ENCODE measurements around the gene BRF1. TPM values are rescaled to one million over a fixed set of nuclear protein-coding genes. Genes with fewer than 3 reads are reported as not detected.

BRF1 gene
- total and polyA plus RNA-seq, 2 of the 8 experiments (the other 6 are each of a cell fraction or from before 2014, with no cell fraction given), result 7.7 to 18.3 TPM

- no peak overlapping the region for H3K9ac ChIP-seq (replicated peaks in 1 of 4; ENCODE audit: extremely low read depth in 1 of 4, low read depth in 3 of 4, low read length in 3 of 4)
- FAIRE-seq (no peak), DNase-seq (ENCODE audit: low read depth in 1 of 2, low spot score in 2 of 2) (no peak)
- H2AFZ ChIP-seq (ENCODE audit: low read length), result no peak overlapping the region
- no peak overlapping the region for H2BK12ac ChIP-seq (ENCODE audit: low read depth, low read length)
- no peak overlapping the region for H3K14ac ChIP-seq (ENCODE audit: insufficient read length)
- 91% methylated on average over 8 of the region's 12 CpGs; no CpG with 5 or more reads in 1 of the 2 experiments for WGBS, 2 experiments (ENCODE audit: extremely low coverage in 1 of 2, insufficient coverage in 1 of 2, insufficient read length in 1 of 2, insufficient replicate concordance in 2 of 2, low coverage in 1 of 2, low lambda C conversion rate in 2 of 2, missing lambda C conversion rate in 1 of 2)
- no peaks in the 10 kb centered on the region for H3K36me3 ChIP-seq (ENCODE audit: control insufficient read depth in 2 of 4, insufficient read depth in 4 of 4, low read length in 3 of 4)
- H4K8ac ChIP-seq (ENCODE audit: extremely low read depth, insufficient read depth, low read length), result no peak overlapping the region
- no peak overlapping the region; the same call in 1 of the 2 replicates for H3K18ac ChIP-seq (ENCODE audit: extremely low read depth, low read length)
- H3K4me3 ChIP-seq (ENCODE audit: extremely low read depth in 1 of 4, insufficient read depth in 2 of 4, low read depth in 3 of 4, low read length in 4 of 4), result no peak overlapping the region
- H4K5ac ChIP-seq (ENCODE audit: insufficient read length, low read depth, low read length), result no peak overlapping the region
- H3K27me3 ChIP-seq (replicated peaks in 1 of 4; ENCODE audit: control insufficient read depth in 3 of 4, extremely low read depth in 1 of 4, insufficient read depth in 3 of 4, low read length in 3 of 4), result no peaks in the 10 kb centered on the region; a peak in 1 of 7 replicates
- H3K23ac ChIP-seq (ENCODE audit: insufficient read length), result no peak overlapping the region
- no peak overlapping the region for H3K4me2 ChIP-seq (ENCODE audit: insufficient read depth in 1 of 2, low read depth in 2 of 2, low read length in 2 of 2)
- TF ChIP-seq, protein P1, sequence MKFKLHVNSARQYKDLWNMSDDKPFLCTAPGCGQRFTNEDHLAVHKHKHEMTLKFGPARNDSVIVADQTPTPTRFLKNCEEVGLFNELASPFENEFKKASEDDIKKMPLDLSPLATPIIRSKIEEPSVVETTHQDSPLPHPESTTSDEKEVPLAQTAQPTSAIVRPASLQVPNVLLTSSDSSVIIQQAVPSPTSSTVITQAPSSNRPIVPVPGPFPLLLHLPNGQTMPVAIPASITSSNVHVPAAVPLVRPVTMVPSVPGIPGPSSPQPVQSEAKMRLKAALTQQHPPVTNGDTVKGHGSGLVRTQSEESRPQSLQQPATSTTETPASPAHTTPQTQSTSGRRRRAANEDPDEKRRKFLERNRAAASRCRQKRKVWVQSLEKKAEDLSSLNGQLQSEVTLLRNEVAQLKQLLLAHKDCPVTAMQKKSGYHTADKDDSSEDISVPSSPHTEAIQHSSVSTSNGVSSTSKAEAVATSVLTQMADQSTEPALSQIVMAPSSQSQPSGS (IDR thresholded peaks at IDR 0.05; ENCODE audit: low read length), result no peak
- TF ChIP-seq KDM4A (IDR thresholded peaks at IDR 0.05; ENCODE audit: low read depth, low read length, severe bottlenecking), result no peak
- no peak for TF ChIP-seq E2F6 (IDR thresholded peaks at IDR 0.05)
- TF ChIP-seq JUN (IDR thresholded peaks at IDR 0.05; ENCODE audit: low read depth, low read length), result no peak
- no peak for TF ChIP-seq BRCA1 (IDR thresholded peaks at IDR 0.05; ENCODE audit: low read depth, low read length)
- no peak for TF ChIP-seq SUZ12 (IDR thresholded peaks at IDR 0.05; ENCODE audit: low read length)
- TF ChIP-seq SP1 (IDR thresholded peaks at IDR 0.05; ENCODE audit: low read depth, low read length), result no peak
- TF ChIP-seq CTBP2 (IDR thresholded peaks at IDR 0.05; ENCODE audit: borderline replicate concordance, insufficient read depth, insufficient read length, low read length), result no peak
- TF ChIP-seq EP300 (IDR thresholded peaks at IDR 0.05; ENCODE audit: borderline replicate concordance in 1 of 2, low read depth in 2 of 2, low read length in 2 of 2), result no peak
- POLR2A ChIA-PET (ENCODE audit: partially characterized antibody), result interaction anchor here (0.6 kb wide), 1 partner anchor 251 kb away, joined by 3 read pairs; no protein-coding TSS in a partner anchor
- 0 out of 2 replicates have a peak, but pooled peaks cover 2% of the 10 kb centered on the region for H3K23me2 ChIP-seq (ENCODE audit: low read depth, low read length)
- H4K20me1 ChIP-seq (replicated peaks in 1 of 2; ENCODE audit: control insufficient read depth in 1 of 2, insufficient read depth in 2 of 2, low read length in 2 of 2), result peaks cover 3 to 13% of the 10 kb centered on the region in 2 experiments
- no peaks in the 10 kb centered on the region for H3K9me3 ChIP-seq (ENCODE audit: insufficient read depth in 2 of 2, low read depth in 1 of 2, low read length in 1 of 2)
- H4K91ac ChIP-seq (replicated peaks; ENCODE audit: insufficient read length, low read length), result no peak overlapping the region
- H2AK5ac ChIP-seq (ENCODE audit: low read depth, low read length), result no peak overlapping the region
- H3K4ac ChIP-seq (replicated peaks; ENCODE audit: insufficient read length, low read depth, low read length), result no peak overlapping the region
- no peak overlapping the region for H3K56ac ChIP-seq (replicated peaks; ENCODE audit: insufficient read length, low read depth, low read length)
- no peak overlapping the region for H2BK5ac ChIP-seq (ENCODE audit: low read depth, low read length)
- H2BK120ac ChIP-seq (replicated peaks; ENCODE audit: low read depth, low read length), result no peak overlapping the region
- no peak overlapping the region for H3K27ac ChIP-seq (ENCODE audit: low read depth, low read length)
- peaks cover 0 to 4% (median 0%) of the 10 kb centered on the region in 4 experiments; a peak in 5 of 7 replicates for H3K4me1 ChIP-seq (replicated peaks in 1 of 4; ENCODE audit: control insufficient read depth in 3 of 4, insufficient read depth in 4 of 4, low read length in 3 of 4)
- H3K79me1 ChIP-seq (ENCODE audit: low read depth, low read length), result peaks cover 5% of the 10 kb centered on the region
- no peaks in the 10 kb centered on the region for H3K79me2 ChIP-seq (ENCODE audit: control insufficient read depth in 1 of 2, insufficient read depth in 2 of 2, low read length in 2 of 2)
- CTCF ChIA-PET (ENCODE audit: partially characterized antibody), result no interaction called here
- no peak overlapping the region for H2BK15ac ChIP-seq (ENCODE audit: low read length)
- no peak overlapping the region for H2BK20ac ChIP-seq (ENCODE audit: low read length)
Observed at GRCh38 chr14:105160776-105161175, 140.0 kb downstream of the BRF1 start.
